ENCODE results near the gene ELAPOR1.

DNA sequence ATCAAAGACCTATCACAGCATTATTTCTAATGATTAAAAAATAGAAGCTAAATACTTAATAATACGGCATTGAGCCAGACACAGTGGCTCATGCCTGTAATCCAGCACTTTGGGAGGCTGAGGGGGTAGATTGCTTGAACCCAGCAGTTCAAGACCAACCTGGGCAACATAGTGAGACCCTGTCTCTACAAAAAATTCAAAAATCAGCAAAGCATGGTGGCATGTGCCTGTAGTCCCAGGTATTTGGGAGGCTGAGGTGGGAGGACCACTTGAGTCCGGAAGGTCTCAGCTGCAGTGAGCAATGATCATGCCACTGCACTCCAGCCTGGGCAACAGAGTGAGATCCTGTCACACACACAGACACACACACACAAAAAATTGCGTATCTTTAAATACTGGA lies 48.8 kb upstream of the ELAPOR1 start:
- TF ChIP-seq TCF7L2 (IDR thresholded peaks at IDR 0.05; ENCODE audit: low read depth, low read length) (no peak), CBFA2T3 (IDR thresholded peaks at IDR 0.05) (no peak), ETV6 (IDR thresholded peaks at IDR 0.05; ENCODE audit: borderline replicate concordance in 1 of 2, low read depth in 2 of 2, low read length in 1 of 2) (no peak), ETV6 (CRISPR knock-in tag; IDR thresholded peaks at IDR 0.05; ENCODE audit: borderline replicate concordance) (no peak)
- TF ChIP-seq, protein P1, sequence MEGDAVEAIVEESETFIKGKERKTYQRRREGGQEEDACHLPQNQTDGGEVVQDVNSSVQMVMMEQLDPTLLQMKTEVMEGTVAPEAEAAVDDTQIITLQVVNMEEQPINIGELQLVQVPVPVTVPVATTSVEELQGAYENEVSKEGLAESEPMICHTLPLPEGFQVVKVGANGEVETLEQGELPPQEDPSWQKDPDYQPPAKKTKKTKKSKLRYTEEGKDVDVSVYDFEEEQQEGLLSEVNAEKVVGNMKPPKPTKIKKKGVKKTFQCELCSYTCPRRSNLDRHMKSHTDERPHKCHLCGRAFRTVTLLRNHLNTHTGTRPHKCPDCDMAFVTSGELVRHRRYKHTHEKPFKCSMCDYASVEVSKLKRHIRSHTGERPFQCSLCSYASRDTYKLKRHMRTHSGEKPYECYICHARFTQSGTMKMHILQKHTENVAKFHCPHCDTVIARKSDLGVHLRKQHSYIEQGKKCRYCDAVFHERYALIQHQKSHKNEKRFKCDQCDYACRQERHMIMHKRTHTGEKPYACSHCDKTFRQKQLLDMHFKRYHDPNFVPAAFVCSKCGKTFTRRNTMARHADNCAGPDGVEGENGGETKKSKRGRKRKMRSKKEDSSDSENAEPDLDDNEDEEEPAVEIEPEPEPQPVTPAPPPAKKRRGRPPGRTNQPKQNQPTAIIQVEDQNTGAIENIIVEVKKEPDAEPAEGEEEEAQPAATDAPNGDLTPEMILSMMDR (IDR thresholded peaks at IDR 0.05 in 2 of 3, conservative IDR thresholded peaks at IDR 0.05 in 1 of 3; ENCODE audit: insufficient read depth in 2 of 3, low read depth in 1 of 3, low read length in 3 of 3), result no peak

Data from K562 (cell line).